PC-3 (cell line): ENCODE data around the gene CEBPE. TPM values are rescaled to one million over a fixed set of nuclear protein-coding genes. Genes with fewer than 3 reads are reported as not detected.

ENCODE experiments used
- ATAC-seq: fragments of 200-7000 bp; cut with Tn5 transposase; 2 replicates; pipeline ENCODE4 v1.9.1; 2020; ENCODE audit warnings: mild to moderate bottlenecking, moderate library complexity
- BruUV-seq: library from RNA; stranded (reverse); fragments of 400-500 nt; replicated peaks from 2 replicates; lab custom pipeline; 2021; lab: Mats Ljungman, UMichigan
- CTCF ChIA-PET: fragments of 300-600 bp; sonication (Branson Sonifier 250); formaldehyde crosslinking; loops from one replicate; lab custom pipeline; 2022; ENCODE audit warnings: antibody characterized with exemption; lab: Charles Lee
- POLR2A ChIA-PET: fragments of 300-600 bp; sonication (Branson Sonifier 250); formaldehyde crosslinking; loops from one replicate; lab custom pipeline; 2022; ENCODE audit warnings: antibody characterized with exemption; ENCODE audit not compliant: unreplicated experiment; lab: Charles Lee
- DNase-seq: peaks from one replicate; pipeline ENCODE4 v3.0.0-alpha.2; 2015
- H2AFZ ChIP-seq: fragments of 300-600 bp; sonication (generic); 2 replicates; pipeline ENCODE4 v1.6.0; 2016; ENCODE audit warnings: antibody characterized with exemption, low read length
- H3F3A ChIP-seq: fragments of 300-600 bp; sonication (generic); one replicate; pipeline ENCODE4 v1.6.0; 2017; ENCODE audit warnings: antibody characterized with exemption, low read length, control low read depth, mild to moderate bottlenecking; ENCODE audit not compliant: unreplicated experiment
- H3K27ac ChIP-seq: fragments of 300-600 bp; sonication (generic); 2 replicates; pipeline ENCODE4 v1.5.1; 2016; ENCODE audit warnings: mild to moderate bottlenecking, low read length
- H3K27me3 ChIP-seq: fragments of 300-600 bp; sonication (generic); 2 replicates; pipeline ENCODE4 v1.6.1; 2016; ENCODE audit warnings: low read length, mixed read lengths
- H3K36me3 ChIP-seq: fragments of 300-600 bp; sonication (generic); 2 replicates; pipeline ENCODE4 v1.6.1; 2016; ENCODE audit warnings: low read depth, mixed run types, low read length, mixed read lengths
- H3K4me1 ChIP-seq: fragments of 300-600 bp; sonication (generic); 2 replicates; pipeline ENCODE4 v1.5.1; 2016; ENCODE audit warnings: low read length; ENCODE audit not compliant: insufficient read depth
- H3K4me2 ChIP-seq: fragments of 300-600 bp; sonication (generic); 2 replicates; pipeline ENCODE4 v1.6.0; 2016; ENCODE audit warnings: low read length
- H3K4me3 ChIP-seq: fragments of 300-600 bp; sonication (generic); 2 replicates; pipeline ENCODE4 v1.5.1; 2016; ENCODE audit warnings: mild to moderate bottlenecking, low read length, mixed read lengths
- H3K79me2 ChIP-seq: fragments of 300-600 bp; sonication (generic); 2 replicates; pipeline ENCODE4 v1.6.1; 2017; ENCODE audit warnings: low read length, mixed read lengths
- H3K9ac ChIP-seq: fragments of 300-600 bp; sonication (generic); 2 replicates; pipeline ENCODE4 v1.6.0; 2016; ENCODE audit warnings: mild to moderate bottlenecking, low read length
- H3K9me2 ChIP-seq: fragments of 300-600 bp; sonication (generic); replicated peaks from 2 replicates; pipeline ENCODE4 v1.6.1; 2016; ENCODE audit warnings: mixed run types, low read length, mixed read lengths
- H3K9me3 ChIP-seq: fragments of 300-600 bp; sonication (generic); 2 replicates; pipeline ENCODE4 v1.6.1; 2016; ENCODE audit warnings: low read length, mixed read lengths
- H4K20me1 ChIP-seq: fragments of 300-600 bp; sonication (generic); 2 replicates; pipeline ENCODE4 v1.6.1; 2016; ENCODE audit warnings: low read length, mixed read lengths
- CTCF ChIP-seq: fragments of 300-600 bp; sonication (generic); conservative IDR thresholded peaks from 2 replicates; pipeline ENCODE4 v1.5.1; 2017; ENCODE audit warnings: antibody characterized with exemption, low read depth, mild to moderate bottlenecking, low read length
- EZH2 ChIP-seq: fragments of 300-600 bp; sonication (generic); IDR thresholded peaks from one replicate; pipeline ENCODE4 v1.6.1; 2017; ENCODE audit warnings: antibody characterized with exemption, mild to moderate bottlenecking, low read length; ENCODE audit not compliant: unreplicated experiment
- EZH2phosphoT487 ChIP-seq: fragments of 300-600 bp; sonication (generic); IDR thresholded peaks from 2 replicates; pipeline ENCODE4 v1.6.1; 2018; ENCODE audit warnings: mild to moderate bottlenecking, antibody characterized with exemption, low read length, borderline replicate concordance
- intact Hi-C: fragments of 100-400 bp; cut with micrococcal nuclease; formaldehyde crosslinking; loops from 2 replicates; pipeline ENCODE4 v1.9.0; 2023
- total RNA-seq: library from RNA; depleted of rRNA; stranded (reverse); fragments of >200 nt; gene quantifications from 2 replicates; pipeline ENCODE4 v1.2.3, GENCODE V29; 2014

Gene CEBPE
- total RNA-seq, 1 experiment from 2014 or later, result not detected

DNA sequence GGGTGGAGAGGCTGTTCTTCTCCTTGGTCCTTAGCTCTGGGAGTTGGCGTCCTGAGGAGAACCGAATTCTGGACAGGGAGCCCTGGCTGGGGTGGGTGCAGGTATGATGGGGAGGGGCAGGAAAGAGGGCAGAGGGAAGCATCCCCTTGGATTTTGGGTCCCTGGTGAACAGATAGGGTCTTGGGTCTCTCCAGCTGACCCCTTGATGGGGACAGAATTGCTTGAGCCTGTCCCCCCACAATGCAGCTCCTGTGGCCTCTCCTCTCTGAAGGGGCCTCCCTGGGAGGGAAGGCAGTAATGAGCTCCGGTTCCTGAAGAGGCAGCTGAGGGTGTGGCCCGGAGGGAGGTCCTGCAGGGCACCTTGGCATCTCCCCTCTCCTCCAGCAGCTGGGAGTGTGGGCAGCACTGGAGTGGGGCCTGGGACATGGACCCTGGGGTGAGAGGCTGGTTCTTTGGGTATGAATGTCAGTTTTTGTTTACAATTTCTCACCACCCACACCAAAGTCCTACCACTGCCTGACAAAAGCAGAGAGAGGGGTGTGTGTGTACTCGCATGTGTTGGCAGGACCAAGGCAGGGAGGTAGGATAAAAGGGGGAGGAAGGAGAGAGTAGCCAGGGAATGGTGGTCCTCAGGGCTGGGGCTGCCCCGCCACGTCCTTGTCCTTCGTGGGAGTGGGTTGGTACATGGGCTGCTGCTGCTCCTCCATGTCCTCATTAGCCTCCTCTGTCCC lies 7.7 kb upstream of the CEBPE start:
- BruUV-seq, result no TSS peak
- no peak overlapping the region for H3K9ac ChIP-seq
- CTCF ChIA-PET, result interaction anchor here (0.6 kb wide), 1 partner anchor 57 kb away, joined by 5 read pairs; the partner anchor contains the start of gene SLC7A8

DNA sequence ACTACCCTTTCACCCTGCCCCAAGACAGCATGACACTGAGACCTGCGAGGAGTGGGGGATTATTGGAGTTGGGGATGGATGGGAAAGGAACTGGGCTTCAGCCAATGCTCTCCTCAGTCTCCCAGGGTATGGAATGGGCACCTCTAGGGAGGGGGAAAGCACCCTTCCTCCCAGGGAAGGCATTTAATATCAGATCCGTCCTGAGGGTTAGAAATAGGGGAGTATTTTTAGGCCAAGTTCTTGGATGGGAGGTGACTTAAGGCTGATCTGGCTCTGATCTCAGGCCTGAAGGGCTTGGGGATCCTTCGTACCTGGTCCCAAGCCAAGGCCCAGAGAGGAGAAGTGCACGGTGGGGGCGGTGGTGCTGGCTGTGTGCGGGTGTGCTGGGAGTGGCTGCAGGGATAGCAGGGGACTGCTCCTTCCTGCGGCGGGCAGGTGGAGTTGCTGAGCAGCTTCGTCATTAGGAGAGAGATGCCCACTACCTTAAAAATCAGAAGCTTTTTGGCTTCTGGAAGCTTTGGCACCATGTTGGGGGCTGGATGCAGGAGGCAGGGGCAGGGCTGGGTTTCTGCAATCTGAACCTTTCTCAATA lies 7.0 kb upstream of the CEBPE start:
- Histone ChIP-seq H4K20me1 (no peaks in the 10 kb centered on the region), H3K36me3 (no peaks in the 10 kb centered on the region), H3K79me2 (no peaks in the 10 kb centered on the region), H2AFZ (no peak overlapping the region), H3K9me3 (no peaks in the 10 kb centered on the region), H3K4me1 (peaks cover 24% of the 10 kb centered on the region), H3K4me2 (no peak overlapping the region), H3K27me3 (no peaks in the 10 kb centered on the region), H3K27ac (no peak overlapping the region), H3K9me2 (no peaks in the 10 kb centered on the region), H3K4me3 (no peak overlapping the region), H3F3A (no peaks in the 10 kb centered on the region), H3K9ac (no peak overlapping the region)
- ChIA-PET CTCF (no interaction called here), POLR2A (no interaction called here)
- TF ChIP-seq EZH2 (no peak), CTCF (no peak), EZH2phosphoT487 (no peak)
- ATAC-seq (no peak), DNase-seq (no peak)
- intact Hi-C loops, result no loop called here
- no TSS peak for BruUV-seq

More for the DNA sequence above, 7.7 kb upstream of the CEBPE start:
- Histone ChIP-seq H2AFZ (no peak overlapping the region), H3K27me3 (no peaks in the 10 kb centered on the region), H3K4me3 (no peak overlapping the region), H3K36me3 (no peaks in the 10 kb centered on the region), H3K27ac (no peak overlapping the region), H3K4me1 (peaks cover 17% of the 10 kb centered on the region), H3K9me3 (no peaks in the 10 kb centered on the region), H3F3A (no peaks in the 10 kb centered on the region), H3K4me2 (no peak overlapping the region), H3K79me2 (no peaks in the 10 kb centered on the region), H4K20me1 (no peaks in the 10 kb centered on the region), H3K9me2 (no peaks in the 10 kb centered on the region)
- intact Hi-C loops, result no loop called here
- TF ChIP-seq EZH2phosphoT487, result no peak
- TF ChIP-seq CTCF, result no peak
- TF ChIP-seq EZH2, result no peak
- ATAC-seq (no peak), DNase-seq (no peak)
- POLR2A ChIA-PET, result no interaction called here

- Histone ChIP-seq H3K9me2 (no peaks in the 10 kb centered on the region), H3K9me3 (no peaks in the 10 kb centered on the region), H3K4me2 (no peak overlapping the region), H3K4me1 (peaks cover 20% of the 10 kb centered on the region), H3F3A (no peaks in the 10 kb centered on the region), H2AFZ (no peak overlapping the region), H3K36me3 (no peaks in the 10 kb centered on the region), H3K27me3 (no peaks in the 10 kb centered on the region), H3K9ac (no peak overlapping the region), H3K79me2 (no peaks in the 10 kb centered on the region), H3K4me3 (no peak overlapping the region), H4K20me1 (no peaks in the 10 kb centered on the region), H3K27ac (no peak overlapping the region)
- intact Hi-C loops, result no loop called here
- CTCF ChIA-PET, result no interaction called here
- POLR2A ChIA-PET, result no interaction called here
- no peak for ATAC-seq
- no peak for TF ChIP-seq CTCF
- TF ChIP-seq EZH2phosphoT487, result no peak
- TF ChIP-seq EZH2, result no peak
- DNase-seq, result no peak
- BruUV-seq, result no TSS peak
Measured at GRCh38 chr14:23125011-23125410, 6.0 kb upstream of the CEBPE start.
